Breast epithelium (tissue), 3 donors: ENCODE measurements around the gene ENG.
A peak's percentile ranks its signal among the peaks of the same experiment; 100 is the strongest.

Source experiments
- CTCF ChIP-seq, 3 donors: fragments of 450-650 bp; IDR thresholded peaks; one replicate each; pipeline ENCODE4 v1.5.1; 2016 to 2017; ENCODE audit warnings: antibody characterized with exemption in 3 of 3, mild to moderate bottlenecking in 3 of 3, moderate library complexity in 3 of 3
- POLR2A ChIP-seq: fragments of 450-650 bp; IDR thresholded peaks from one replicate; pipeline ENCODE4 v1.6.1; 2016; ENCODE audit warnings: antibody characterized with exemption, mild to moderate bottlenecking, moderate library complexity
- POLR2AphosphoS5 ChIP-seq, 3 donors: sonication (generic); formaldehyde crosslinking; IDR thresholded peaks; one replicate each; pipeline ENCODE4 v1.6.1; 2017; ENCODE audit warnings: antibody characterized with exemption in 3 of 3

DNA sequence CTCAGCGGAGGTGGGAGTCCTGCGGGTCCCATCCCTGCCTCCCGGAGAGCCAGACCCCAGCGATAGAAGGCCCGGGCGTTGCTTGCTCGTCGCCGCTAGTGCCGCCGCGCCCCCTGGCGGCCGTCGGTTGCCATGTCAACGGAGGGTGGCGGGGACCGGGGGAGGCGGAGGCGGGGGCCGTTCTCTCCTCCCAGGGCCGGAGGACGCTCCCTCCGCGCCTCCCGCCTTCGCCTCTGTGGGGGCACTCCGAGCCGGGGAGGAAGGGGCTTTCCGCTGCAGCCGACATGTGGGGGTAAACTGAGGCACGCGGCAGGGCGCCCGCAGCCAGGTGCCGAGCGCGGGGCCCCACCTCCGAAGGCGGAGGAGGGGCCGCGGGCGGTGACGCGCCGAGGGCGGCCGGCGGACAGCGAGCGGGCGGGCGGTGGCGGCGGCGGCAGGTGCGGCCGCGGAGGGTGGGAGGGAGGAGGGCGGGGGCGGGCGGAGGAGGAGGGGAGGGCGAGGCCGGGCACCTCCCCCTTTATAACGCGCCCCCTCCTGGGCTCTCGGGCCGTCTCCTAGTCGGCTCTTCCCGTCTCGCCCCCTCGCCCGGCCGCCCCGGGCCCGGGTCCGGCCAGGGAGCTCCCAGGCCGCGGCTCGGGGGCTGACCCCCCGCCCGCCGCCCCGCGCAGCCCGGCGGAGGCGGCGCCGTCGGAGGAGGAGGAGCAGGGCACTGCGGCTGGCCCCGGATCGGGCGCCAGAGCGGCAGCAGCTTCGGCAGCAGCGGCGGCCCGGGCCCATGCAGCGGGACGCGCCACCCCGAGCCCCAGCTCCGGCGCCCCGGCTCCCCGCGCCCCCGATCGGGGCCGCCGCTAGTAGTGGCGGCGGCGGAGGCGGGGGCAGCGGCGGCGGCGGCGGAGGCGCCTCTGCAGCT is 69.2 kb downstream of the ENG start:
- TF ChIP-seq POLR2AphosphoS5 (IDR thresholded peaks at IDR 0.05) = peak; percentile 43 to 58 (median 57)
- TF ChIP-seq CTCF (IDR thresholded peaks at IDR 0.05) = peak; percentile 89 to 97 (median 96)
- no peak for TF ChIP-seq POLR2A
